ENCODE results near the gene RNASET2.
"Not testable (repeated sequence)": the region's sequence is repeated elsewhere in the genome, so short reads cannot be mapped to it uniquely, and the experiment has no call there.

RNASET2 gene

DNA sequence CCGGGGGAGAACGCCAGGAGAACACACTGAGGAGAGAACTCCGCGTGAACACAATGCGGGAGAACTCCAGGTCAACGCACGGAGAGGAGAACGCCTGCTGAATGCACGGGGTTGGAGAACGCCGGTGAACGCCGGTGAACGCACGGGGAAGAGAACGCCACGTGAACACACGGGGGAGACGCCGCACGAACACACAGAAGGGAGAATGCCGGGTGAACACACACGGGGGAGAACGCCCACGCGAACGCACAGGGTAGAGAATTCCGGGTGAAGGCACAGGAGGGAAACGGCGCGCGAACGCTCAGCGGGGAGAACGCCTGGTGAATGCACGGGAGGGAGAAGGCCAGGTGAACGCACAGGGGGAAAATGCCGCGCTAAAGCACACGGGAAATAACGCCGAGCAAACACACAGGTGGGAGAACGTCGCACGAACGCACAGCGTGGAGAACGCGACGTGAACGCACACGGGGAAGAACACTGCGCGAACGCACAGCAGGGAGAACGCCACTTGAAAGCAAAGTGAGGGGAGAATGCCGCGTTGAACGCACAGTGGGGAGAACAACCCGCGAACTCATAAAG is 56.1 kb downstream of the RNASET2 start:
- DNase-seq = no peak

- no peak for DNase-seq
Measured at GRCh38 chr6:166898910-166899309, 57.4 kb downstream of the RNASET2 start.

DNA sequence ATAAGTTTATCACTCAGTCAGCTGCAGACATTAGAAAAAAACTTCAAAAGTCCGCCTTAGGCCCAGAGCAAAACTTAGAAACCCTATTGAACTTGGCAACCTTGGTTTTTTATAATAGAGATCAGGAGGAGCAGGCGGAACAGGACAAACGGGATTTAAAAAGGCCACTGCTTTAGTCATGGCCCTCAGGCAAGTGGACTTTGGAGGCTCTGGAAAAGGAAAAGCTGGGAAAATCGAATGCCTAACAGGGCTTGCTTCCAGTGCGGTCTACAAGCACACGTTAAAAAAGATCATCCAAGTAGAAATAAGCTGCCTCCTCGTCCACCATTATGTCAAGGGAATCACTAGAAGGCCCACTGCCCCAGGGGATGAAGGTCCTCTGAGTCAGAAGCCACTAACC is 61.7 kb downstream of the RNASET2 start:
- not testable (repeated sequence) for DNase-seq

DNA sequence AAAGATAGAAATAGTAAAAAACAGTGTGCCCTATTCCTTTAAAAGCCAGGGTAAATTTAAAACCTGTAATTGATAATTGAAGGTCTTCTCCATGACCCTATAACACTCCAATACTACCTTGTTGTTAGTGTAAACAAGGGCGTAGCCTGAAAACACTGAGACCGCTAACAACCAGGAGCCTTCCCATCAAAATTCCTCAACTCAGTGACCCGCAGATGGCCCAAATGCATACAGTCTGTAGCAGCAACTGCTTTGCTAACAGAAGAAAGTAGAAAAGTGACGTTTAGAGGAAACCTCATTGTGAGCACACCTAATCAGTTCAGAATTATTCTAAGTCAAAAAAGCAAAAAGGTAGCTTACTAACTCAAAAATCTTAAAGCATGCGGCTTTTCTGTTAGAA is 63.9 kb downstream of the RNASET2 start:
- not testable (repeated sequence) for DNase-seq

DNA sequence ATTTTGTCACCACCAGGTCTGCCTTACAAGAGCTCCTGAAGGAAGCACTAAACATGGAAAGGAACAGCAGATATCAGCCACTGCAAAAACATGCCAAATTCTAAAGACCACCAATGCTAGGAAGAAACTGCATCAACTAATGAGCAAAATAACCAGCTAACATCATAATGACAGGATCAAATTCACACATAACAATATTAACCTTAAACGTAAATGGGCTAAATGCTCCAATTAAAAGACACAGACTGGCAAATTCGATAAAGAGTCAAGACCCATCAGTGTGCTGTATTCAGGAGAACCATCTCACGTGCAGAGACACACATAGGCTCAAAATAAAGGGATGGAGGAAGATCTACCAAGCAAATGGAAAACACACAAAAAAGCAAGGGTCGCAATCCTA is 69.6 kb downstream of the RNASET2 start:
- DNase-seq = not testable (repeated sequence)

- not testable (repeated sequence) for DNase-seq
Measured at GRCh38 chr6:166884958-166885357, 71.4 kb downstream of the RNASET2 start.

DNA sequence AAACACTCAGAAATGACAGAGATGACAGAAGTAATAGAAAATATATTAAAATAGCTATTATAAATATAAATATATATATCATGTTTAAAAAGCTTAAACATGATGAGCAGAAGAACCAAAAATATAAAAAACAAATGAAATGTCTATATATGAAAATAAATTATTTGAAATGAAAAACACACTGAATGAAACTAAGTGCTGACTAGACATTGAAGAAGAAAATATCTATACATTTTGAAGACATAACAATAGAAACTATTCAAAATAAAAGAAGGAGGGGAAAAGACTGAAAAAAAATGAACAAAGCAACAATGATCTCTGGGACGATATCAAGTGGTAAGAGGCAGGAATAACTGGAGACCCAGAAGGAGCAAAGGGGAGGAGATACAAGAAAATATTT is 76.8 kb downstream of the RNASET2 start:
- DNase-seq = no peak

All from NCI-H2227 treated with DMSO at 0.1 percent for 48 hours (cell line).